Stomach (tissue), 9 donors: ENCODE data around the gene EGR2. TPM values are rescaled to one million over a fixed set of nuclear protein-coding genes. Genes with fewer than 3 reads are reported as not detected.

Source experiments
- DNase-seq, 2 donors: peaks; one replicate each; pipeline versions ENCODE4 v3.0.0 to v3.0.0-alpha.2; 2013 to 2019
- H3K27ac ChIP-seq, 5 donors: fragments of 200-600 bp in 4 of 5; sonication (generic) in 4 of 5; one replicate each; pipeline ENCODE4 v1.5.1; 2013 to 2019; ENCODE audit warnings: mild to moderate bottlenecking in 1 of 5, moderate library complexity in 1 of 5
- H3K27me3 ChIP-seq, 3 donors: fragments of 200-600 bp; sonication (generic); one replicate each; pipeline ENCODE4 v1.5.1; 2017 to 2019; ENCODE audit warnings: mixed run types in 1 of 3
- H3K36me3 ChIP-seq, 4 donors: fragments of 200-600 bp; sonication (generic); 1 replicate in 3 of 4; 2 replicates in 1 of 4; pipeline ENCODE4 v1.5.1; 2016 to 2019
- H3K4me1 ChIP-seq, 4 donors: fragments of 200-600 bp; sonication (generic); one replicate each; pipeline ENCODE4 v1.5.1; 2016 to 2019
- H3K4me3 ChIP-seq, 4 donors: fragments of 200-600 bp; sonication (generic) in 3 of 4; one replicate each; pipeline ENCODE4 v1.5.1; 2016 to 2019; ENCODE audit warnings: mild to moderate bottlenecking in 1 of 4
- H3K9me3 ChIP-seq, 4 donors: fragments of 200-600 bp; sonication (generic); one replicate each; pipeline ENCODE4 v1.5.1; 2016 to 2019
- EP300 ChIP-seq: sonication (generic); formaldehyde crosslinking; IDR thresholded peaks from one replicate; pipeline ENCODE4 v1.6.1; 2017; ENCODE audit warnings: antibody characterized with exemption
- POLR2A ChIP-seq, 4 donors: fragments of 450-650 bp; IDR thresholded peaks; one replicate each; pipeline ENCODE4 v1.6.1; 2016; ENCODE audit warnings: antibody characterized with exemption in 4 of 4, control low read depth in 2 of 4, mild to moderate bottlenecking in 1 of 4, moderate library complexity in 1 of 4
- POLR2AphosphoS5 ChIP-seq, 3 donors: sonication (generic); formaldehyde crosslinking; IDR thresholded peaks; one replicate each; pipeline ENCODE4 v1.6.1; 2016; ENCODE audit warnings: antibody characterized with exemption in 3 of 3
- WGBS, 5 donors: extraction: QIAGEN DNeasy Blood & Tissue Kit in 3 of 5; methylation state at CpG; one replicate each; pipeline versions ENCODE4 v1.1.5 to v1.1.7; 2013 to 2018; 5-methylcytosine and 5-hydroxymethylcytosine counted together
- intact Hi-C: fragments of 100-400 bp; cut with DNase I; formaldehyde crosslinking; loops from one replicate; pipeline ENCODE4 v1.15.1; 2023; ENCODE audit warnings: low total_unique reads
- polyA plus RNA-seq, 3 donors: library from polyadenylated mRNA; stranded (reverse); fragments of 200-250 nt; gene quantifications; one replicate each; pipeline ENCODE4 v1.2.3, GENCODE V29; 2013
- total RNA-seq, 5 donors: library from RNA; depleted of rRNA; stranded (reverse); fragments of >200 nt; gene quantifications; one replicate each; pipeline versions ENCODE4 v1.1.0 to v1.2.3, GENCODE V29; 2014 to 2016
- TF ChIP-seq, protein P1 (sequence below), 7 experiments: fragments of 450-650 bp in 4 of 7; fragments of 200-600 bp in 3 of 7; sonication (generic) in 3 of 7; IDR thresholded peaks; one replicate each; pipeline ENCODE4 v1.5.1; 2016 to 2019; ENCODE audit warnings: antibody characterized with exemption in 7 of 7, control low read depth in 2 of 7, mild to moderate bottlenecking in 1 of 7
- donor health status: healthy with polysubstance abuse.
- donor health status: Bipolar disorder and iron deficiency.
- donor health status: healthy.

Gene EGR2
- total and polyA plus RNA-seq, 8 donors = 0.46 to 5.8 (median 1.2) TPM; not detected in 3

DNA sequence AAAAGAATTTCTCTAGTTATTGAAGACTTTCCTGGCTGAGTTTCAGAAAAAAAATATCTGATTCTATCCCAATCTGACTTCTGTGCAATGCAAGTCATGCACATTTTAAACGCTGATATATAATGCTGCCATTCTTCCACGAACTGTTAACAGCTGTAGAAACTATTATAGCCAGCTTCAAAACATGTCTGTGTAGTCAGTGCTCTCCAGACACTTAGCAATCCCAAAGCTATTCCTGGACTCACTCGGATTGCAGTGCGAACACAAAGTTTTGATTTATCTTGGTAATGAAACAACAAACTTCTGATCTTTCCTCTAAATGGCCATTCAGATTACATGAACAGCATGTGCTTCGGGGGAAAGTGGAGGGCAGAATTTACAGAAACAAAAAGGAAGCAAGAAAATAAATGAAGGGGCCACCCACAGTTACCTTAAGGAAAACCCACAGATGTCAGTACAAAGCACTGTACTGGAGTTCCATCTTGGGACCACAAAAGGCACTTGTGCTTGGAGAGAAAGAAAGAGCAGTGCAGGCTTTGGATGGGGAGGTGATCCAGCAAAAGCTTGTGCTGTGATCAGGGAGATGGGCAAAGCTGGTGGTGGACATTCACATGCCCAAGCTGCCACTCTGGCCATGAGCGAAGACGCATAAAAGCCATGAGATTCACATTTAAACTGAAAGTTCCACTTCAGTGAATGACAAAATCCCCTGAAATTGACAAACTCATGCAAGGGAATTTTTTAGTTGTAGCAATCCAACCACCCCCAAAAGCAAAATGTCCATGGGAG, 43.8 kb downstream of the EGR2 start:
- no peaks in the 10 kb centered on the region for H3K36me3 ChIP-seq
- 61 to 74% (median 67%) methylated on average over 7 of the region's 7 CpGs for WGBS, 5 donors
- TF ChIP-seq, protein P1, sequence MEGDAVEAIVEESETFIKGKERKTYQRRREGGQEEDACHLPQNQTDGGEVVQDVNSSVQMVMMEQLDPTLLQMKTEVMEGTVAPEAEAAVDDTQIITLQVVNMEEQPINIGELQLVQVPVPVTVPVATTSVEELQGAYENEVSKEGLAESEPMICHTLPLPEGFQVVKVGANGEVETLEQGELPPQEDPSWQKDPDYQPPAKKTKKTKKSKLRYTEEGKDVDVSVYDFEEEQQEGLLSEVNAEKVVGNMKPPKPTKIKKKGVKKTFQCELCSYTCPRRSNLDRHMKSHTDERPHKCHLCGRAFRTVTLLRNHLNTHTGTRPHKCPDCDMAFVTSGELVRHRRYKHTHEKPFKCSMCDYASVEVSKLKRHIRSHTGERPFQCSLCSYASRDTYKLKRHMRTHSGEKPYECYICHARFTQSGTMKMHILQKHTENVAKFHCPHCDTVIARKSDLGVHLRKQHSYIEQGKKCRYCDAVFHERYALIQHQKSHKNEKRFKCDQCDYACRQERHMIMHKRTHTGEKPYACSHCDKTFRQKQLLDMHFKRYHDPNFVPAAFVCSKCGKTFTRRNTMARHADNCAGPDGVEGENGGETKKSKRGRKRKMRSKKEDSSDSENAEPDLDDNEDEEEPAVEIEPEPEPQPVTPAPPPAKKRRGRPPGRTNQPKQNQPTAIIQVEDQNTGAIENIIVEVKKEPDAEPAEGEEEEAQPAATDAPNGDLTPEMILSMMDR (IDR thresholded peaks at IDR 0.05) = no peak
- TF ChIP-seq POLR2A (IDR thresholded peaks at IDR 0.05) = no peak
- H3K27me3 ChIP-seq = peaks cover 0 to 14% (median 0%) of the 10 kb centered on the region in 3 donors
- no peak overlapping the region for H3K4me3 ChIP-seq
- peak in 1 of 2 donors; percentile 40 for DNase-seq
- H3K27ac ChIP-seq = no peak overlapping the region
- intact Hi-C loops = no loop called here
- H3K4me1 ChIP-seq = no peaks in the 10 kb centered on the region
- no peaks in the 10 kb centered on the region for H3K9me3 ChIP-seq

DNA sequence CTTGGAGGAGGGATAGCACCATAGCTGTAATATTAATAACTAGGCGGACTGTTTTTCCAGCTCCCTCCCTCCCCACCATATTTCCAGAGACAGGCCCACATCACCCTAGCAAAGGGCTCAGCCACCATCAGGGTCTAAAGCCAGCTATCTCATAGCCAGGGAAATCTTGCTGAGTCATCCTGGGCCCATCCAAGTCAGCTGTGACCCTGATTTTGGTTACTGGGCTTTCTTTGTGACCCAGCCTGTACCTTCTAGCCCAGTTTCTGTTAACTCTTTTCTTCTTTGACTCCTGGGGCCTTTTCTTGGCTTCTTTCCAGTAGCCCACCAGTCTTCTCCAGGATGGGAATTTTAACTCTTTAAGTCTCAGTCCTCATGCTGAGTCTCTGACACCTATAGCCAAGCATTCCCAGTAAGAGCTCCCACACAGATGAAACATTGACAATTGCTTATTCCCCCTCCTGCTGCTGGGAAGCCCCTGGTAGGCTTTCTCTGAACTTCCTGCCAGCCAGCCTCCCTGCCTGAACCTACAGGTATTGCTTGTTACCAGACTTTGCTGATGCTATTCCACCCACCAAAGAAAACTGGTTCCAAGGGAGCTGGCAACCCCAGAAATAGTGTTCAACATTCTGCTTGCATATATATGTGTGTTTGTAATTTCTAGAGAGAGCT, 46.5 kb downstream of the EGR2 start:
- WGBS, 5 donors = 82 to 100% (median 96%) methylated on average over 1 of the region's 1 CpG
- Histone ChIP-seq H3K36me3 (no peaks in the 10 kb centered on the region), H3K9me3 (no peaks in the 10 kb centered on the region), H3K4me3 (no peak overlapping the region), H3K27ac (no peak overlapping the region), H3K4me1 (no peaks in the 10 kb centered on the region), H3K27me3 (no peaks in the 10 kb centered on the region)
- TF ChIP-seq, protein P1 (IDR thresholded peaks at IDR 0.05) = no peak
- TF ChIP-seq EP300 (no peak), POLR2AphosphoS5 (IDR thresholded peaks at IDR 0.05) (no peak), POLR2A (IDR thresholded peaks at IDR 0.05) (no peak)
- intact Hi-C loops = no loop called here
- no peak for DNase-seq

DNA sequence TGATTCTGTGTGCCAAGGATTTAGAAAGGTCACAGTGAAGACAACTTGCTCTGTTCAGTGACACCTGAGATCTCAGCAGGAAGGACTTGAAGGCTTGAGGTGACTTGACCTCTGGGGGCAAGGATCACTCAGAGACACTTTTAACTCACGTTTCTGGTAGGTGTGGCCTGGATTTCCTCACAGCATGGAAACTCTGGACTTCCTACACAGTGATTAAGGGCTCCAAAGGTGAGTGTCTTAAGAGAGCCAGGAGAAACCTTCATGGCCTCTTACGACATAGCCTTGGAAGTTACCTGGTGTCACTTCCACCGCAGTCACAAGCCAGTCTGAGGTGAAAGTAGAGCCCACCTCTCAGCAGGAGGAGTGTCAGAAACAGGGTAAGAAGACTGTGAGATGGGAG, 49.8 kb downstream of the EGR2 start:
- H3K36me3 ChIP-seq = no peaks in the 10 kb centered on the region
- WGBS, 5 donors = 53 to 68% (median 57%) methylated on average over 3 of the region's 3 CpGs
- no peaks in the 10 kb centered on the region for H3K9me3 ChIP-seq
- no peaks in the 10 kb centered on the region for H3K27me3 ChIP-seq
- TF ChIP-seq, protein P1 (IDR thresholded peaks at IDR 0.05) = no peak
- no peak for TF ChIP-seq POLR2A (IDR thresholded peaks at IDR 0.05)
- no peak for TF ChIP-seq POLR2AphosphoS5 (IDR thresholded peaks at IDR 0.05)
- TF ChIP-seq EP300 = no peak
- intact Hi-C loops = no loop called here
- no peak overlapping the region for H3K27ac ChIP-seq
- no peak overlapping the region for H3K4me3 ChIP-seq
- peak in 1 of 2 donors; percentile 18 for DNase-seq
- no peaks in the 10 kb centered on the region for H3K4me1 ChIP-seq

DNA sequence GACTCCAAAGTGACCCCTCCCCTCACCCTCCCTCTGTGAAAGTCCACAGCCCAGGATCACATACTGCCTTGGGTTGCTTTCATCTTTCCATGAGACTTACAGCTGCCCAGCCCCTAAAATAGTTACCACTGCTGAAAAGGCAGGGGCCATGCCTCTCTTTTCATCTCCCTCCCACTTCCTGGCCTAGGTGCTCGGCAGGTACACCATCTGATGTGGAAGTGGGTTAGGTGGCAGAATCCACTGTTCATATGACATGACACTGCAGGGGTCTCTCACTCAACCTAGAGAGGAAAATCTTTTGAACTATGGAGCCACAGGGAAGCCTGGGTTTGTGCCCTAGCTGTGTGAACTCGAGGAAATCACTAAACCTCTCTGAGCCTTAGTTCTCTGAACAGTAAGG, 50.4 kb downstream of the EGR2 start:
- no peak overlapping the region for H3K4me3 ChIP-seq

More for the DNA sequence above, 50.4 kb downstream of the EGR2 start:
- Histone ChIP-seq H3K9me3 (no peaks in the 10 kb centered on the region), H3K4me1 (no peaks in the 10 kb centered on the region), H3K27ac (no peak overlapping the region), H3K36me3 (no peaks in the 10 kb centered on the region), H3K27me3 (no peaks in the 10 kb centered on the region)
- intact Hi-C loops = no loop called here
- no peak for DNase-seq
- TF ChIP-seq POLR2A (IDR thresholded peaks at IDR 0.05) (no peak), EP300 (no peak), POLR2AphosphoS5 (IDR thresholded peaks at IDR 0.05) (no peak)
- TF ChIP-seq, protein P1 (IDR thresholded peaks at IDR 0.05) = no peak
- WGBS, 5 donors = 54 to 75% (median 67%) methylated on average over 2 of the region's 2 CpGs
